ENCODE results near the gene CFAP69.

DNA sequence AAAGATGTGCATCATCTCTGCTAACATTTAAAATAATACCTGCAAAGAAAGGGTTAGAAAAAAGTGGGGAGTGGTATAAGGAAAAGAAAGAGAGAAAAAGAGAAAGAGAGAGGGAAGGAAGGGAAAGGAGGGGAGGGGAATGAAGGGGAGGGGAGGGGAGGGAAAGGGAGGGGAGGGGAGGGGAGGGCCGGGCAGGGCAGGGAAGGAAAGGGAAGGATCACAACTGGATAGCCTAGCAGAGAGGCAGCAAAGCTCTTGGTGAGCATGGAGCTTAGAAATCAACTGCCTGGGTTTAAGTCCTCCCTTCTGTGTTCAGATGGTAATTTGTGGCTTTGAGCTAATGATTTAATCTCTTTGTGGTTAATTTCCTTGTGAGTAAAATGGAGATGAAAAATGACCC is 81.5 kb downstream of the CFAP69 start:
- TF ChIP-seq EZH2 (IDR thresholded peaks at IDR 0.05; ENCODE audit: low read length, missing control alignments), result no peak
- TF ChIP-seq, protein P1, sequence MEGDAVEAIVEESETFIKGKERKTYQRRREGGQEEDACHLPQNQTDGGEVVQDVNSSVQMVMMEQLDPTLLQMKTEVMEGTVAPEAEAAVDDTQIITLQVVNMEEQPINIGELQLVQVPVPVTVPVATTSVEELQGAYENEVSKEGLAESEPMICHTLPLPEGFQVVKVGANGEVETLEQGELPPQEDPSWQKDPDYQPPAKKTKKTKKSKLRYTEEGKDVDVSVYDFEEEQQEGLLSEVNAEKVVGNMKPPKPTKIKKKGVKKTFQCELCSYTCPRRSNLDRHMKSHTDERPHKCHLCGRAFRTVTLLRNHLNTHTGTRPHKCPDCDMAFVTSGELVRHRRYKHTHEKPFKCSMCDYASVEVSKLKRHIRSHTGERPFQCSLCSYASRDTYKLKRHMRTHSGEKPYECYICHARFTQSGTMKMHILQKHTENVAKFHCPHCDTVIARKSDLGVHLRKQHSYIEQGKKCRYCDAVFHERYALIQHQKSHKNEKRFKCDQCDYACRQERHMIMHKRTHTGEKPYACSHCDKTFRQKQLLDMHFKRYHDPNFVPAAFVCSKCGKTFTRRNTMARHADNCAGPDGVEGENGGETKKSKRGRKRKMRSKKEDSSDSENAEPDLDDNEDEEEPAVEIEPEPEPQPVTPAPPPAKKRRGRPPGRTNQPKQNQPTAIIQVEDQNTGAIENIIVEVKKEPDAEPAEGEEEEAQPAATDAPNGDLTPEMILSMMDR (conservative IDR thresholded peaks at IDR 0.05 in 1 of 2, IDR thresholded peaks at IDR 0.05 in 1 of 2; ENCODE audit: low read depth in 1 of 2, low read length in 2 of 2), result no peak
